Epithelial cell of esophagus (primary cell): ENCODE measurements around the gene CASQ2.
A peak's percentile ranks its signal among the peaks of the same experiment; 100 is the strongest.

Source experiments
- DNase-seq: peaks from one replicate; pipeline ENCODE4 v3.0.0; 2010; ENCODE audit warnings: low read depth
- H3K4me3 ChIP-seq: 2 replicates; pipeline ENCODE4 v1.5.1; 2011; ENCODE audit warnings: mild to moderate bottlenecking, low read length, control low read depth
- CTCF ChIP-seq: IDR thresholded peaks from 2 replicates; pipeline ENCODE4 v1.5.1; 2011; ENCODE audit warnings: low read depth, mild to moderate bottlenecking, low read length, control low read depth, inconsistent platforms; ENCODE audit not compliant: insufficient read depth; ENCODE audit errors: missing control alignments

CASQ2 gene

GRCh38 chr1:115740811-115741210 is 27.7 kb downstream of the CASQ2 start:
- H3K4me3 ChIP-seq, result no peak overlapping the region
- TF ChIP-seq CTCF, result no peak
- DNase-seq, result no peak

- DNase-seq, result no peak
- no peak for TF ChIP-seq CTCF
- no peak overlapping the region for H3K4me3 ChIP-seq
Observed at GRCh38 chr1:115732316-115732715, 36.2 kb downstream of the CASQ2 start.

- no peak overlapping the region for H3K4me3 ChIP-seq
- TF ChIP-seq CTCF, result no peak
- DNase-seq, result no peak
Observed at GRCh38 chr1:115729756-115730155, 38.8 kb downstream of the CASQ2 start.

- no peak for TF ChIP-seq CTCF
- DNase-seq, result no peak
- H3K4me3 ChIP-seq, result no peak overlapping the region
Observed at GRCh38 chr1:115728341-115728740, 40.2 kb downstream of the CASQ2 start.

- DNase-seq, result peak; percentile 88
- no peak overlapping the region for H3K4me3 ChIP-seq
- TF ChIP-seq CTCF, result no peak
Observed at GRCh38 chr1:115727706-115728249, 40.7 kb downstream of the CASQ2 start.

GRCh38 chr1:115726570-115726969 is 41.9 kb downstream of the CASQ2 start:
- TF ChIP-seq CTCF, result no peak
- no peak for DNase-seq
- H3K4me3 ChIP-seq, result no peak overlapping the region

GRCh38 chr1:115726161-115726560 is 42.4 kb downstream of the CASQ2 start:
- no peak for TF ChIP-seq CTCF

More at GRCh38 chr1:115726161-115726560, 42.4 kb downstream of the CASQ2 start:
- H3K4me3 ChIP-seq, result no peak overlapping the region
- no peak for DNase-seq
